GM21367 (cell line): ENCODE data around the gene ZBTB7C.

Experiments used
- ATAC-seq: cut with Tn5 transposase; IDR thresholded peaks from one replicate; pipeline ENCODE4 v1.9.1; 2021; ENCODE audit not compliant: unreplicated experiment

Gene ZBTB7C

GRCh38 chr18:48172226-48173006 is 236.8 kb downstream of the ZBTB7C start:
- ATAC-seq, result no peak

DNA sequence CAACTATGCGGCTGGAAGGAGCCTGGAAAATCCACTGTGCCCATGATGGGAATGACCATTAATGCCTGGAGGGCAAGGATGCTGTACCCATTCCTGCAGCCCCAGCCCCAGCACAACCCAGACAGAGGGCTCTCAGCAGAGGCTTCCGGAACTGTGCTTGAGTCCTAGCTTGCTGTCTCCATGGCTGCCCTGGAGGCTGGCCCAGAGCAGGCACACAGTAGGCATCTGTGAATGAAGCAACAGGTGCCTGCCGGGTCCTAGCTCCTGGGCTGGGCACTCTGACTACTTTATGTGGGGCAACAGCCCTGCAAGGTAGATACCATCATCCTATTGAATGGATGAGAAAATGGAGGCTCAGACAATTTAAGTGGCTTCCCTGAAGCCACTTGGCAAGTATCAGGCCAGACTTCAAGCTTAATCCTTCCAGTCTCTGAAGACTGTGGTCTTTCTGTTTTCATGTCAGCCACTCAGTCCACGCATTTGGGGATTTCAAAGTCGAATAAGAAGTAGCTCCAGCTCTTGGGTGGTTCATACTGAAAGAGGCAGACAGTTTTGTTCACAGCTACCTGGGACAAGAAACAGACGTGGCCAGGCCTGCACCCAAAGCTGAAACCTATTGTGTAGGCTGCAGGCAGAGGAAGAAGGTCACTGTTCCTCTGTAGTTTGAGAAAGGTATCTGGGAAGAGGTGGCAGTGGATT is 237.5 kb downstream of the ZBTB7C start:
- ATAC-seq, result no peak

DNA sequence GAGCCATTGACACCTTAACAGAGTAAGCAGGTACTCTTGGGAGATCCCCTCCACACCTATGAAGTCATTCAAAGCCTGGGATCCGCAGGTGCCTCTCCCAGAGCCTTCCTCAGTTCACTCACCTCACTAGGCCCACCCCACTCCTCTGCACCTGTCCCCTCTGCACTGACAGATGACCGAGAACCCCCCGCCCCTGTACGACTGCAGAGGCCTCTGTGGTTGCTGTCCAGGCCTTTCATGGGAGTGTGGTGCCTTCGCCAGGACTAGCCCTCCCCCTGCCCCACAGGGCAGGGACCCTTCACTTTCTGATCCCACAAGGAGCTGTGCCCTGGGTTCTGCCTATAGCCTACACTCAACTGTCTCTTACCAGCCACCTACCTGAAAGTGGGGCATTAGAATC is 238.5 kb downstream of the ZBTB7C start:
- no peak for ATAC-seq

GRCh38 chr18:48168861-48169260 is 240.3 kb downstream of the ZBTB7C start:
- ATAC-seq, result no peak

DNA sequence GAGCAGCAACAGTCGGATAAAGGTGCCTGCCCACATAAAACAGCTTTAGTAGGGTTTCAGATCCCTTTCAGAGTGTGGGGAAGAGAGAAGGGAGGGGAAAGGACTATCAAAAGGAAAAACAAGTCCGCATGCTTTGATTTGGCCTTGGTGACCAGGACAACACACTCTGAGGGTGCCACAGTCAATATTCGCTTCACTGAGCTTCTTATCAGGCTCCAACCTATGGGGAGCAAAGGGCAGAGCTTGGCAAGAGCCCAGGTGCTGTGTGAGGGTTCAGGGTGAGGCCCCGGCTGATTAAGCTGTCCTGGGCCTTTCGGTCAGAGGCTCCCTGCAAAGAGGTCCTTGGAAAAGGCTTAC is 241.3 kb downstream of the ZBTB7C start:
- no peak for ATAC-seq

DNA sequence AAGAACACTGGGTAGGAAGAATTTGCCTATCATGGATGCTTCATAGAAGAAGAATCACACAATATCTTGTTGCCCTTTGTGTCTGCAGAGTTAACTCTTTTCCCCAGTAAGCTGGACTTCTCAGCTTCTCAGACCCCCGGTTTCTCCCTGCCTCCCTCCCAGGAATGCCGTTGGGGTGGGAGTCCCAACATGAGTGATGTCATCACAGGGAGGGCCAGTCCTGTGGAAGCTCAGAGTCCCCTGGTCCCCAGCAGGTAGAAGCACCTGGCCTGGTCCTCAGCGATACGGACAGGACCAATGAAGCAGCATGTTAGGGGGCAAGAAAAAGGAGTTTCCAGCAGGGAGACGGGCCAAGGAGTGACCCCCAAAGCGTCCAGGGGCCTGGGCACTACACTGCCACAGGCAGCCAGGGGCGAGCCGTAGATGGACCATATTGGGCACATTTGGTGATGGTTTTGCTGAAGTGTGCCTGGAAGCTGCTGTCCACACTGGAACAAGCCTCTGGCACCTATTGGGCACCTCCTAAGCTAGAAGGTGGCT is 242.8 kb downstream of the ZBTB7C start:
- no peak for ATAC-seq

DNA sequence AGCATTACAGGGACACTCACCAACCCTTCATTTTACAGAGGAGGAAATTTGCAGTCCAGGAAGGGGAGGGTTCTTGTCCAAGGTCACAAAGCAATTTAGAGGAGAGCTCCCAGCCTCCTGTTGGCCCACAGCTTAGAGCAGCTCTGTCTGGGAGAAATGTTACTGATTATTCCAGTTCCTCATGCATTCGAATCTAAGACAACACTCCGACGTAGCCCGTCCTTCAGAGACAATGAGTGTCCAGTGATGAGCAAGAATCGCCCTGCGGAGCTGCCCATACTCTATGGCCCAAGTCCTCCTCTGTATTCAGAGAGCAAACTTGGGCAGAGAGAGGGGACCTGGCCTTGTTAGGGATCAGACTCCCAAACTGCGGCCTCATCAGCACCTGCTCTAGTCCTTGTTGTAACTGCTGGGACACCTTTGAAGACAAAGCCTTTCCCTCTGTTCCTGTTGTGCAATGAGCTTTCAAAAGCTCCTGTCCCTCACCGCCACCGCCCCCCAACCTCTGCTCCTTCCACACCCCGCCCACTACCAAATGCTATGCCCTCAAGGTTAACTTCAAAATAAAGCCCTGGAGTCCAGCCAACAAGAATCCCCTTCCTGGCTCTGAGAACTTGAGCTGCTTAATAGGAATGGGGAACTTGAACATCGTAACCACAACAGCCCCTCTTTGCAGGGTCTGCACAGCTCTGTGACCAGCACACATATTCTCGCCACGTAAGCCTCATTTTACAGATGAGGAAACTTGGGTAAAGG is 243.9 kb downstream of the ZBTB7C start:
- no peak for ATAC-seq

DNA sequence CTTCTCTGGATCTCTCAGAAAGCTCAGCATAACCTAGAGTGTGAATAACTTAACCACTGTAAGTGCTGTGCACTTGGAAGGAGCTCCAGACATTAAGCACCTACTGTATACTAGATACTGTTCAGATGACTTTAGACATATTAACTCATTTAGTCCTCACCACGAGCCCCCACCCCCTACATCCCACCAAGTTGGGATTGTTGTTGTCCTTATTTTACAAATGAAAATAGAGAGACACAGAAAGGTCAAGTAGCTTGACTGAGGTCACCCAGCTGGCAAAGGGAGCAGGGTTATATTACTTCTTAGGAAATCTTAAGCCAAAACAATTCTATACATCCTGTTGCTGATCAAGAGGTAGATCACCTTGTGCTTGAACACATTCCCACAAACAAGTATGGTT is 244.5 kb downstream of the ZBTB7C start:
- no peak for ATAC-seq

DNA sequence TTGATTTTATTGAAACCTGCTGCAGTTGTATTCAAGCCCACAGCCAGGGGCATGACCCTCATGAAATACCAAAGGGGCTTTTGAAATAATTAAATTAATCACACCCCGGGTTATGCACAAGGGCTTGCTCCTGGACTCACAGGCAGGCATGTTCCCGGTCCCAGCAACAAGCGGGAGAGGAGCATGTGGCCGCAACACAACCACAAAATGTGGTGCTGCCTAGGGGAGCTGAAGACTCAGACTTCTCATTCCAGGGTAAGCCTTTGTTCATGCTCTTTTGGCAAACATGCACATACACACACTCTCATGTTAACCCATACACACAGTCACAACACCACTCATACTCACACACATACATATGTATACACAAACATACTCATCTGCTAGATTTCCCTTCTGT is 245.1 kb downstream of the ZBTB7C start:
- no peak for ATAC-seq

DNA sequence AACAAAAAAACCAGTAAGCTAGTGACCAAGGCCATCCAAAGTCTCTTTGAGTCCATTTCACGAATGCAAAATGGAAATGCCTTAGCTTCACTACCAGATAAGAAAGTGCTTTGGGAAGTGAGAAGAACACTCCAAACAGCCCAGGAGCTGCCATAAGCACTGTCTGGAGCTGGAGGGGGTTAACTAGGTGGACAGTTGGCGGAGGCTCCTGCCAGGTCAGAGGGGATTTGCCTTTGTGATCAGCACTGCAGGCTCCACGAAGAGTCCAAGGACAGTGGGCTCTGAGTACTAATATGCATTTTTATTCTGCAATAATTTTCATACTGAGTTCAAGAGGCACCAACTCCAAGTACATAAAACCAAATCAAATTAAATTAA is 245.5 kb downstream of the ZBTB7C start:
- no peak for ATAC-seq

DNA sequence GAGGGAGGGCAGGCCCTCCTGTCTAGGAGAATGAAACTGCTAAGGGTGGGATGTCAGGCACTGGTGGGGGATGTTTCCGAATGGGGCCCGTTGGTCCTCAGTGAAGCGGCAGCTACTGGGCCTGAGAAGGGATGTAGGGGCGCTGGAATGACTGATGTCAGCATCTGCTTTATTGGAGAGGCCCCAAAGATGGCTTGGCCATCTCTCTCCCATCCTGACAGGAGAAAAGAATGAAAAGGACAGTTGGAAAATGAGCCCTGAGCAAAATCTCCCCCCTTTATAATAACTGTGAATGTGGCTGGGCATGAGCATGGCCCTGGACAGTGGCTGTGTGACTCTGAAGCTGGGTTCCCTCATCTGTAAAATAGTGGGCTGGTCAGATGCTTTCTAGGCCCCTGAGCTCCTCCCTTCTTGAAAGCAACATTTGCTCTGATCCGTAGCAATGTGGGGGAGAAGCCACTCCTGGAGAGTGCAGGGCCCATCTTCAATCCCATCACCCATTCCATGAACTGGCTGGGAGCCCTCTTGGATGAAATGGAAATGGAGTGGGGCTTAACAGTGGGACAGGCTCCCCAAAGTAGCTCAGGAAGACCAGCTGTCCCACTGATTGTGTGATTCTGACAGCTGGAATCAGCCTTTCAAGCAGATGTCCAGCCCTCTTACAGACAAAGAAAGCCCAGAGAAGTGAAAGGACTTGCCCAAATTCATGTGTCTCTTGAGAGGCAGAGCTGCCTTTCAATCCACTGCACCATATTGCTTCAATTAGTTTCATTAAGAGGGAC is 246.0 kb downstream of the ZBTB7C start:
- no peak for ATAC-seq

DNA sequence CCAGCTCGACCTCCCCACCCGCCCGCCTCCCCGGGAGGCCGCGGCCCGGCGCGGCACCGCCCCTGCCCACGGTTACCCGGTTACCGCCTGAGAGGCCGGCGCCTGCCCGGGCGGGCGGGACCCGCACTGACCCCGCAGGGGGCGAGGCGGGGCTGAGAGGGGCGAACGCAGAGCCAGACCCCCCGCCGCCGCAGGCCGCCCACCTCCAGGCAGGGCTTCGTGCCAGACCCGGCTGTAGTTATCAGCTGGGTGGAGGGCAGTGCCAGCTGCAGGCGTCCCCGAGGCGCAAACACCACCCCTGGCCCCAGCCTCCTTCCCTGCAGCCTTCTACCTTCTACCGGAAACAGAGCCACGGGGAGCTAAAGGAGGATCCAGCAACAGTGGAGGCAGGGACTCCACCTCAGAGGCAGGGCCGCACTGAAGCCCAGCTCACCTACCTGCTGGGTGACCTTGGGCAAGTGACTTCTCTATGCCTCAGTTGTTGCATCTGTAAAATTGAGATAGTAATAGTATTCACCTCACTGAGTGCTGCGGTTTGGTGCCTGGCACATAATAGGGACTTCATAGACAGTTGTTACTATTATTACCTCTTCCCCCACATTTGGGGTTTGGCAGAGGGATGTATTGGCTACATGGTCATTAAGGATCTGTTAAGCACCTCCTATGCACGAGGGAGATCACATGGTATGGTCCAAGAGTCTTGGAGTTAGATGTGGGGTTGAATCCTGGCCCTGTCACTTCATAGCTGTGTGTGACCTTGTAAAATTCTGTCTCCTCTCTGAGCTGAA is 247.1 kb downstream of the ZBTB7C start:
- peak; percentile 33 for ATAC-seq

DNA sequence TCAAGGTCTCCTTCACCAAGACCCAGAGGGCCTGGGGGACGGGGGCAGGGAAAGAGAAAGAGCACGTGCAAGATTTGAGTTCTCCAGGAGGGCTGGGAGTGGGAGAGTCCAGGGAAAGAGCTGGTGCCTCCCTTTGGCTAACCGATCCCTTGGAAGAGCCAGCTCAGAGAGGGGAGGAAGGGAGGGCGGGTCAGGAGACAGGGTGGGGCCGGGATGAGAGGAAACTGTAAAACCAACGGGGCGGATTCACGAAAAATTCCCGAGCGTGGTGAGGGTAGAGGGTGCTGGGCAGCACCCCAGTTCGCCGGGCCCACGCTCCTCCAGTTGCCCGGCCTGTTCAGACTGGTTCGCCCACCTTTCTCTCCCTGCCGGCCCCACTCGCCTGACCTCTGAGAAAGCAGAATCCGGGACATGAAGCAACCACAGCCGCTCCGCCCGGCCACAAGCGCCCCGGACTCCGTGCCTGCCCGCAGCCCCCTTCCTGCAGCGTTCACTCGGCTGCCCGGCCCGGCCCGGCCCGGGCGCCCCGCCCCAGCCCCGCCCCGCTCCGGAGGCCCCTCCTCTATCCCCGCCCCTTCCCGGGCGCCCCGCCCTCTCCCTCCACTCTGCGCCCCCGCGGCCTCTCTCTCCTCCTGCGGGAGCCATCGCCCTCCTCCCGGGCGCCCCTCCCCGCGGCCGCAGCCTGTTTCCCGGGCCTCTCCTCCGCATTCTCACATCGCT is 247.8 kb downstream of the ZBTB7C start:
- ATAC-seq, result peak; percentile 80

DNA sequence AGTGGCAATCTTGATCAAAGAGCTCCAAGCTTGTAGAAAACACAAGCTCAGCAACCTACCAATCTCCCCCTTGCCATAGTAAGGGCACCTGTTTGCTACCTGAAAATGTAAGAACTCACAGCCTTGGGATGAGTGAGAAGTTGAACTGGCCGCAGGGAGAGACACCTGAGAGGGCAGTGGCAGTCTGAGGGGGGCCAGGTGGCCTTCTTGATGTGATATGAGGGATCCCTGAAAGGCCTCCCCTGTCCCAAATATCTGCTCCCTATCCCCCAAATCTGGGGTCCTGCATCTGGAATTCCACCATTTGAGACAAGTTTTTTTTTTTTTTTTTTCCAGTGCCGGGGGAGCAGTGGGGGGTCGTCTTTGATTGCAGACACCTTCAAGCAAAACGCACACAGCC is 248.6 kb downstream of the ZBTB7C start:
- no peak for ATAC-seq

- no peak for ATAC-seq
Measured at GRCh38 chr18:48159816-48160215, 249.4 kb downstream of the ZBTB7C start.

- no peak for ATAC-seq
Measured at GRCh38 chr18:48158721-48159120, 250.5 kb downstream of the ZBTB7C start.

GRCh38 chr18:48157956-48158355 is 251.2 kb downstream of the ZBTB7C start:
- ATAC-seq, result no peak

DNA sequence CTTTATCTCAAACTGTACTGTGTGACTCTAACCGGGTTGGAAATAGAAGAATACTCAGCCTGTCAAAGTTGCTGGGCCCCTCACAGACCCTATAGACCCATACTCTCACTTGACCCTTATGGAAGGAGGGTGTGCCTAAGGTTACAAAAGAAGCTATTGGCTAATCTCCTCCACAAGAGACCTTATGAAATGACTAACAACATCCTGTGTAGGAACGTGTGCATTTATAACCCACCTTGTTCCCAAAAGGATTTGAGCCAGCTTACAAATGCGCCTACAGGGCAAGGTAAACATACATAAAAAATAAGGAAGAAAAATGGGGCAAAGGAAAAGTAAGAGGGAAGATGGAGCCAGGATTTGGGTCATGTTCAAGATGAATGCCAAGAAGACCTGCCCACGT is 253.3 kb downstream of the ZBTB7C start:
- no peak for ATAC-seq

- ATAC-seq, result no peak
Measured at GRCh38 chr18:48154828-48155227, 254.4 kb downstream of the ZBTB7C start.
